GM12891 (cell line): Measurements from ENCODE around the gene PHC3.

ENCODE experiments used
- PAX5 ChIP-seq: IDR thresholded peaks from 2 replicates; pipeline ENCODE4 v1.6.1; 2011; ENCODE audit warnings: low read length, moderate library complexity, mild to moderate bottlenecking; ENCODE audit not compliant: insufficient read depth, severe bottlenecking
- POLR2A ChIP-seq: IDR thresholded peaks from 2 replicates; pipeline ENCODE4 v1.6.1; 2011; ENCODE audit warnings: low read depth, low read length, control low read depth
- POLR2AphosphoS5 ChIP-seq: IDR thresholded peaks from 2 replicates; pipeline ENCODE4 v1.6.1; 2011; ENCODE audit warnings: low read depth, low read length, control low read depth
- POU2F2 ChIP-seq: IDR thresholded peaks from 2 replicates; pipeline ENCODE4 v1.6.1; 2011; ENCODE audit warnings: low read depth, mild to moderate bottlenecking, control low read depth, low read length, moderate library complexity
- SPI1 ChIP-seq: IDR thresholded peaks from 2 replicates; pipeline ENCODE4 v1.6.1; 2011; ENCODE audit warnings: low read depth, low read length, control low read depth
- TAF1 ChIP-seq: IDR thresholded peaks from 2 replicates; pipeline ENCODE4 v1.6.1; 2011; ENCODE audit warnings: low read depth, low read length, control low read depth

- no peak for TF ChIP-seq POLR2A
- no peak for TF ChIP-seq POLR2AphosphoS5
- TF ChIP-seq TAF1, result no peak
- TF ChIP-seq PAX5, result no peak
- no peak for TF ChIP-seq SPI1
- TF ChIP-seq POU2F2, result no peak
These were observed 100.3 kb downstream of the PHC3 start for GRCh38 chr3:170081079-170081741.
